Measurements from ENCODE around the gene HDGFL3. TPM values are rescaled to one million over a fixed set of nuclear protein-coding genes. Genes with fewer than 3 reads are reported as not detected.

Gene HDGFL3
- total and polyA plus RNA-seq, 2 donors (not counting 1 experiment from before 2014, with no cell fraction given) = 43.1 to 59.1 TPM

GRCh38 chr15:83129791-83130190, 77.8 kb downstream of the HDGFL3 start:
- no peak for DNase-seq (ENCODE audit: low read depth in 2 of 2)
- Histone ChIP-seq H3K79me2 (ENCODE audit: control insufficient read depth, insufficient read depth, low read length) (no peaks in the 10 kb centered on the region), H3K4me2 (ENCODE audit: extremely low read depth, insufficient read depth, low read length) (no peak overlapping the region), H3K4me3 (replicated peaks in 1 of 4; ENCODE audit: control extremely low read depth in 1 of 4, insufficient read depth in 1 of 4, low read depth in 3 of 4, low read length in 4 of 4) (no peak overlapping the region), H3K9me3 (ENCODE audit: control insufficient read depth, insufficient read depth, low read depth, low read length) (no peaks in the 10 kb centered on the region), H3K27me3 (ENCODE audit: control insufficient read depth, insufficient read depth, low read length) (no peaks in the 10 kb centered on the region), H4K20me1 (ENCODE audit: control insufficient read depth, extremely low read depth, insufficient read depth, low read length) (no peaks in the 10 kb centered on the region), H3K27ac (ENCODE audit: insufficient read depth, low read length) (no peak overlapping the region), H3K36me3 (ENCODE audit: control insufficient read depth, insufficient read depth, low read length) (no peaks in the 10 kb centered on the region), H3K4me1 (ENCODE audit: control insufficient read depth, extremely low read depth, insufficient read depth, low read length) (no peaks in the 10 kb centered on the region), H2AFZ (ENCODE audit: low read length) (no peak overlapping the region), H3K9ac (ENCODE audit: insufficient read depth, low read length) (no peak overlapping the region)
- no peak for TF ChIP-seq CTCF (conservative IDR thresholded peaks at IDR 0.05 in 1 of 2, IDR thresholded peaks at IDR 0.05 in 1 of 2; ENCODE audit: low read depth in 1 of 2, low read length in 2 of 2)
- TF ChIP-seq EZH2 (IDR thresholded peaks at IDR 0.05; ENCODE audit: low read length, missing control alignments) = no peak

- H3K4me3 ChIP-seq (replicated peaks in 1 of 4; ENCODE audit: control extremely low read depth in 1 of 4, insufficient read depth in 1 of 4, low read depth in 3 of 4, low read length in 4 of 4) = no peak overlapping the region
Measured at GRCh38 chr15:83127547-83128150, 80.0 kb downstream of the HDGFL3 start.

GRCh38 chr15:83123529-83123928, 84.1 kb downstream of the HDGFL3 start:
- H4K20me1 ChIP-seq (ENCODE audit: control insufficient read depth, extremely low read depth, insufficient read depth, low read length) = no peaks in the 10 kb centered on the region
- H2AFZ ChIP-seq (ENCODE audit: low read length) = no peak overlapping the region
- TF ChIP-seq CTCF (conservative IDR thresholded peaks at IDR 0.05 in 1 of 2, IDR thresholded peaks at IDR 0.05 in 1 of 2; ENCODE audit: low read depth in 1 of 2, low read length in 2 of 2) (no peak), EZH2 (IDR thresholded peaks at IDR 0.05; ENCODE audit: low read length, missing control alignments) (no peak)
- H3K27ac ChIP-seq (ENCODE audit: insufficient read depth, low read length) = no peak overlapping the region
- no peak for DNase-seq (ENCODE audit: low read depth in 2 of 2)
- no peak overlapping the region for H3K4me2 ChIP-seq (ENCODE audit: extremely low read depth, insufficient read depth, low read length)
- no peak overlapping the region for H3K9ac ChIP-seq (ENCODE audit: insufficient read depth, low read length)
- H3K9me3 ChIP-seq (ENCODE audit: control insufficient read depth, insufficient read depth, low read depth, low read length) = no peaks in the 10 kb centered on the region
- no peaks in the 10 kb centered on the region for H3K36me3 ChIP-seq (ENCODE audit: control insufficient read depth, insufficient read depth, low read length)
- no peaks in the 10 kb centered on the region for H3K4me1 ChIP-seq (ENCODE audit: control insufficient read depth, extremely low read depth, insufficient read depth, low read length)
- H3K79me2 ChIP-seq (ENCODE audit: control insufficient read depth, insufficient read depth, low read length) = no peaks in the 10 kb centered on the region
- no peaks in the 10 kb centered on the region for H3K27me3 ChIP-seq (ENCODE audit: control insufficient read depth, insufficient read depth, low read length)
- no peak overlapping the region for H3K4me3 ChIP-seq (replicated peaks in 1 of 4; ENCODE audit: control extremely low read depth in 1 of 4, insufficient read depth in 1 of 4, low read depth in 3 of 4, low read length in 4 of 4)

More at GRCh38 chr15:83127547-83128150, 80.0 kb downstream of the HDGFL3 start:
- Histone ChIP-seq H3K4me1 (ENCODE audit: control insufficient read depth, extremely low read depth, insufficient read depth, low read length) (no peaks in the 10 kb centered on the region), H3K79me2 (ENCODE audit: control insufficient read depth, insufficient read depth, low read length) (no peaks in the 10 kb centered on the region), H3K9me3 (ENCODE audit: control insufficient read depth, insufficient read depth, low read depth, low read length) (no peaks in the 10 kb centered on the region), H3K9ac (ENCODE audit: insufficient read depth, low read length) (no peak overlapping the region), H3K27ac (ENCODE audit: insufficient read depth, low read length) (no peak overlapping the region), H3K27me3 (ENCODE audit: control insufficient read depth, insufficient read depth, low read length) (no peaks in the 10 kb centered on the region), H3K36me3 (ENCODE audit: control insufficient read depth, insufficient read depth, low read length) (no peaks in the 10 kb centered on the region), H4K20me1 (ENCODE audit: control insufficient read depth, extremely low read depth, insufficient read depth, low read length) (no peaks in the 10 kb centered on the region), H2AFZ (ENCODE audit: low read length) (no peak overlapping the region), H3K4me2 (ENCODE audit: extremely low read depth, insufficient read depth, low read length) (no peak overlapping the region)
- TF ChIP-seq CTCF (conservative IDR thresholded peaks at IDR 0.05 in 1 of 2, IDR thresholded peaks at IDR 0.05 in 1 of 2; ENCODE audit: low read depth in 1 of 2, low read length in 2 of 2) (no peak), EZH2 (IDR thresholded peaks at IDR 0.05; ENCODE audit: low read length, missing control alignments) (no peak)
- no peak for DNase-seq (ENCODE audit: low read depth in 2 of 2)

Measured in fibroblast of lung (primary cell).